Trophoblast cell (in vitro differentiated cells and primary cell): ENCODE data around the gene GADD45GIP1.

Experiments
- DNase-seq, 2 donors: peaks; one replicate each; pipeline ENCODE4 v3.0.0-alpha.2; 2016
- H2AFZ ChIP-seq: 2 replicates; pipeline ENCODE4 v1.6.1; 2013; ENCODE audit warnings: low read length, moderate library complexity, mild to moderate bottlenecking; ENCODE audit not compliant: insufficient read depth, poor library complexity
- H2AK5ac ChIP-seq: 2 replicates; pipeline ENCODE4 v1.6.1; 2013; ENCODE audit warnings: mild to moderate bottlenecking, low read length
- H2BK120ac ChIP-seq: 2 replicates; pipeline ENCODE4 v1.6.1; 2013; ENCODE audit warnings: low read length, mild to moderate bottlenecking, moderate library complexity; ENCODE audit not compliant: insufficient read depth, poor library complexity
- H2BK12ac ChIP-seq: 2 replicates; pipeline ENCODE4 v1.6.1; 2013; ENCODE audit warnings: mild to moderate bottlenecking, low read length, moderate library complexity
- H2BK5ac ChIP-seq: 2 replicates; pipeline ENCODE4 v1.6.1; 2013; ENCODE audit warnings: low read length, low read depth, moderate library complexity, mild to moderate bottlenecking; ENCODE audit not compliant: poor library complexity
- H3K14ac ChIP-seq: 2 replicates; pipeline ENCODE4 v1.6.1; 2013; ENCODE audit warnings: mild to moderate bottlenecking, low read length
- H3K18ac ChIP-seq: 2 replicates; pipeline ENCODE4 v1.6.1; 2013; ENCODE audit warnings: mild to moderate bottlenecking, low read length
- H3K23ac ChIP-seq: 2 replicates; pipeline ENCODE4 v1.6.1; 2013; ENCODE audit warnings: low read length
- H3K27ac ChIP-seq: 2 replicates; pipeline ENCODE4 v1.5.1; 2013; ENCODE audit warnings: low read depth, mild to moderate bottlenecking, inconsistent platforms, low read length, moderate library complexity
- H3K27me3 ChIP-seq: 2 replicates; pipeline ENCODE4 v1.6.1; 2013; ENCODE audit warnings: inconsistent platforms, mild to moderate bottlenecking, low read length, moderate library complexity; ENCODE audit not compliant: insufficient read depth
- H3K36me3 ChIP-seq, 2 experiments: 1 replicate in 1 of 2; 2 replicates in 1 of 2; pipeline ENCODE4 v1.6.1; 2013; ENCODE audit warnings: low read length in 2 of 2, mild to moderate bottlenecking in 2 of 2, moderate library complexity in 1 of 2; ENCODE audit not compliant: insufficient read depth in 2 of 2, control insufficient read depth in 1 of 2
- H3K4ac ChIP-seq: 2 replicates; pipeline ENCODE4 v1.6.1; 2013; ENCODE audit warnings: low read depth, mild to moderate bottlenecking, low read length, moderate library complexity
- H3K4me1 ChIP-seq, 2 experiments: 1 replicate in 1 of 2; 2 replicates in 1 of 2; pipeline ENCODE4 v1.6.1; 2013; ENCODE audit warnings: low read length in 2 of 2, mild to moderate bottlenecking in 2 of 2, moderate library complexity in 1 of 2; ENCODE audit not compliant: insufficient read depth in 2 of 2, control insufficient read depth in 1 of 2
- H3K4me2 ChIP-seq: 2 replicates; pipeline ENCODE4 v1.6.1; 2013; ENCODE audit warnings: inconsistent platforms, mild to moderate bottlenecking, low read length, moderate library complexity
- H3K4me3 ChIP-seq: 2 replicates; pipeline ENCODE4 v1.5.1; 2013; ENCODE audit warnings: mild to moderate bottlenecking, low read depth, low read length, inconsistent platforms
- H3K79me1 ChIP-seq: one replicate; pipeline ENCODE4 v1.6.1; 2013; ENCODE audit warnings: low read length
- H3K79me2 ChIP-seq: 2 replicates; pipeline ENCODE4 v1.6.1; 2013; ENCODE audit warnings: low read length, mild to moderate bottlenecking; ENCODE audit not compliant: control insufficient read depth, insufficient read depth, poor library complexity
- H3K9ac ChIP-seq: 2 replicates; pipeline ENCODE4 v1.6.1; 2013; ENCODE audit warnings: mild to moderate bottlenecking, low read length
- H3K9me3 ChIP-seq: 2 replicates; pipeline ENCODE4 v1.6.1; 2013; ENCODE audit warnings: low read depth, mild to moderate bottlenecking, control low read depth, inconsistent platforms, low read length; ENCODE audit not compliant: insufficient read depth
- H4K12ac ChIP-seq: 2 replicates; pipeline ENCODE4 v1.6.1; 2013; ENCODE audit warnings: low read depth, mild to moderate bottlenecking, low read length, moderate library complexity
- H4K8ac ChIP-seq: 2 replicates; pipeline ENCODE4 v1.6.1; 2013; ENCODE audit warnings: low read depth, mild to moderate bottlenecking, low read length, moderate library complexity
- H4K91ac ChIP-seq: one replicate; pipeline ENCODE4 v1.6.1; 2013; ENCODE audit warnings: low read depth, mild to moderate bottlenecking, low read length, moderate library complexity
- WGBS: extraction: QIAGEN DNeasy Blood & Tissue Kit; methylation state at CpG from one replicate; pipeline ENCODE4 v1.1.7; 2013; ENCODE audit warnings: missing lambda C conversion rate; ENCODE audit not compliant: insufficient read length, insufficient coverage; ENCODE audit errors: extremely low coverage; 5-methylcytosine and 5-hydroxymethylcytosine counted together

The GADD45GIP1 gene

GRCh38 chr19:13003081-13003480, 46.1 kb upstream of the GADD45GIP1 start:
- Histone ChIP-seq H3K18ac (no peak overlapping the region), H3K4me1 (no peaks in the 10 kb centered on the region), H3K4ac (no peak overlapping the region), H3K23ac (no peak overlapping the region), H2BK12ac (no peak overlapping the region), H2BK5ac (no peak overlapping the region), H3K4me2 (no peak overlapping the region), H3K79me2 (no peaks in the 10 kb centered on the region), H3K27ac (no peak overlapping the region), H3K4me3 (no peak overlapping the region), H3K79me1 (no peaks in the 10 kb centered on the region), H3K36me3 (no peaks in the 10 kb centered on the region), H2BK120ac (no peak overlapping the region), H3K9ac (no peak overlapping the region), H3K9me3 (peaks cover 17% of the 10 kb centered on the region), H2AFZ (no peak overlapping the region), H2AK5ac (no peak overlapping the region), H3K14ac (no peak overlapping the region), H4K12ac (no peak overlapping the region), H4K8ac (no peak overlapping the region), H4K91ac (no peak overlapping the region), H3K27me3 (peaks cover 36% of the 10 kb centered on the region)
- no peak for DNase-seq
- no CpG with 5 or more reads among the region's 15 CpGs for WGBS

- Histone ChIP-seq H4K12ac (no peak overlapping the region), H3K27me3 (peaks cover 36% of the 10 kb centered on the region), H3K14ac (no peak overlapping the region), H3K9ac (no peak overlapping the region), H3K23ac (no peak overlapping the region), H3K4me1 (no peaks in the 10 kb centered on the region), H3K9me3 (peaks cover 20% of the 10 kb centered on the region), H3K27ac (no peak overlapping the region), H3K4me3 (no peak overlapping the region), H2BK120ac (no peak overlapping the region), H3K79me2 (no peaks in the 10 kb centered on the region), H3K36me3 (no peaks in the 10 kb centered on the region), H2BK12ac (no peak overlapping the region), H3K79me1 (no peaks in the 10 kb centered on the region), H3K4ac (no peak overlapping the region), H4K91ac (no peak overlapping the region), H4K8ac (no peak overlapping the region), H3K4me2 (no peak overlapping the region), H2AK5ac (no peak overlapping the region), H3K18ac (no peak overlapping the region), H2BK5ac (no peak overlapping the region), H2AFZ (no peak overlapping the region)
- DNase-seq, result no peak
- no CpG with 5 or more reads among the region's 29 CpGs for WGBS
These were observed 45.3 kb upstream of the GADD45GIP1 start for GRCh38 chr19:13002166-13002898.

- no peak for DNase-seq
- Histone ChIP-seq H3K14ac (no peak overlapping the region), H3K27me3 (peaks cover 38% of the 10 kb centered on the region), H3K79me2 (no peaks in the 10 kb centered on the region), H3K79me1 (no peaks in the 10 kb centered on the region), H4K91ac (no peak overlapping the region), H2BK120ac (no peak overlapping the region), H3K18ac (no peak overlapping the region), H3K4me1 (no peaks in the 10 kb centered on the region), H2BK12ac (no peak overlapping the region), H3K36me3 (no peaks in the 10 kb centered on the region), H3K9ac (no peak overlapping the region), H3K23ac (no peak overlapping the region), H3K27ac (no peak overlapping the region), H3K9me3 (peaks cover 25% of the 10 kb centered on the region), H4K8ac (no peak overlapping the region), H2BK5ac (no peak overlapping the region), H2AK5ac (no peak overlapping the region), H3K4ac (no peak overlapping the region), H3K4me3 (no peak overlapping the region), H4K12ac (no peak overlapping the region), H3K4me2 (no peak overlapping the region), H2AFZ (no peak overlapping the region)
- WGBS, result no CpG with 5 or more reads among the region's 41 CpGs
These were observed 44.6 kb upstream of the GADD45GIP1 start for GRCh38 chr19:13001502-13002165.

- WGBS, result no CpG with 5 or more reads among the region's 19 CpGs
These were observed 44.1 kb upstream of the GADD45GIP1 start for GRCh38 chr19:13001166-13001501.

More at GRCh38 chr19:13001166-13001501, 44.1 kb upstream of the GADD45GIP1 start:
- H3K27me3 ChIP-seq, result peaks cover 43% of the 10 kb centered on the region
- no peaks in the 10 kb centered on the region for H3K4me1 ChIP-seq
- H3K79me1 ChIP-seq, result no peaks in the 10 kb centered on the region
- DNase-seq, result no peak
- H3K14ac ChIP-seq, result no peak overlapping the region
- H3K9me3 ChIP-seq, result peaks cover 25% of the 10 kb centered on the region
- no peak overlapping the region for H3K27ac ChIP-seq
- no peaks in the 10 kb centered on the region for H3K79me2 ChIP-seq
- no peak overlapping the region for H2AK5ac ChIP-seq
- no peak overlapping the region for H3K4ac ChIP-seq
- H3K9ac ChIP-seq, result no peak overlapping the region
- no peak overlapping the region for H4K8ac ChIP-seq
- no peak overlapping the region for H2BK12ac ChIP-seq
- no peak overlapping the region for H3K4me2 ChIP-seq
- no peak overlapping the region for H3K4me3 ChIP-seq
- H4K91ac ChIP-seq, result no peak overlapping the region
- no peak overlapping the region for H3K23ac ChIP-seq
- no peak overlapping the region for H3K18ac ChIP-seq
- no peak overlapping the region for H4K12ac ChIP-seq
- no peak overlapping the region for H2BK5ac ChIP-seq
- no peak overlapping the region for H2BK120ac ChIP-seq
- no peak overlapping the region for H2AFZ ChIP-seq
- no peaks in the 10 kb centered on the region for H3K36me3 ChIP-seq
